Fibroblast of the aortic adventitia (primary cell): ENCODE data around the gene ZDHHC24. TPM values are rescaled to one million over a fixed set of nuclear protein-coding genes. Genes with fewer than 3 reads are reported as not detected.

Source experiments
- DNase-seq: peaks from one replicate; pipeline ENCODE4 v3.0.0-alpha.2; 2010; ENCODE audit warnings: low read depth
- H3K4me3 ChIP-seq: 2 replicates; pipeline ENCODE4 v1.5.1; 2011; ENCODE audit warnings: low read depth, mild to moderate bottlenecking, control low read depth, low read length, moderate library complexity
- CTCF ChIP-seq: IDR thresholded peaks from 2 replicates; pipeline ENCODE4 v1.5.1; 2011; ENCODE audit warnings: mild to moderate bottlenecking, low read length, control low read depth, inconsistent platforms; ENCODE audit not compliant: insufficient read depth
- total RNA-seq: library from RNA; depleted of rRNA; stranded (reverse); fragments of >200 nt; gene quantifications from 2 replicates; pipeline ENCODE4 v1.2.3, GENCODE V29; 2012; ENCODE audit warnings: low replicate concordance

The ZDHHC24 gene
- total RNA-seq, 1 donor: 8.6 TPM

DNA sequence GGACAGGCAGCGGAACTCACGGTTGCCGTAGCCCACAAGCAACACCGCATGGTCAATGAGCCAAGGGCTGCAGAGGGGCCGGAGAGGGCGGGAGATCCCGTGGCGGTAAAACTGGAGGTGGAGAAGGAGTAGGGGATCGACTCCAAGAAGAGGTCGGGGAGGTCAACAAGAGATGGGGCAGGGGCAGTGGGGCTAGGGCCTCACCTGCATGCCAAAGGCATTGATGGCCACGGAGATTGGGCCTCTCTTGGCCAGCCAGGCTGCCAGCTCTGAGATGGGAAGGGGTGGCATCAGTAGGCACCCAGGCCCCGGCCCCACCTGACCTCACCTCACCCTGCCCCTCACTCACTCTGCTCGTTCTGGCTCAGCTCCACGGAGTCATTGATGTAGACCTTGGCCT, 18.7 kb upstream of the ZDHHC24 start:
- no peak overlapping the region for H3K4me3 ChIP-seq
- no peak for DNase-seq
- TF ChIP-seq CTCF: no peak

DNA sequence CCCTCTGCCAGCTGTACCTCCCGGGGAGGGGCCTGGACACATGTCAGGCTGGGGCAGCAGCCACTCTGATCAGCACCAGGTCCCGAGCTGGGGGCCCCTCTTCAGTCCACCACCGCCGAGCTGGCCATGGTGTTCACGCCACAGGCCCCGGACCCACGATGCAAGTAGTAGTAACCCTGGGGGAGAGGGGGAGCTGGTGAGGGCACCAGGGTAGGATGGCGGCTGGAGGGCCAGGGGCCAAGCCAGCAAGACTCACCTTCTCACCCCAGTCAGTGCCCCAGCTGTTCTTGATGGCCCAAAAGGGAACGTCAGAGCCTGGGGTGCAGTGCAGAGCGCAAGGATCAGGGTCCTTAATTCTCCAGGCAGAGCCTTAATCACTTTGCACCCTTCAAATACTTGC, 18.0 kb upstream of the ZDHHC24 start:
- TF ChIP-seq CTCF: no peak
- H3K4me3 ChIP-seq: no peak overlapping the region
- no peak for DNase-seq

DNA sequence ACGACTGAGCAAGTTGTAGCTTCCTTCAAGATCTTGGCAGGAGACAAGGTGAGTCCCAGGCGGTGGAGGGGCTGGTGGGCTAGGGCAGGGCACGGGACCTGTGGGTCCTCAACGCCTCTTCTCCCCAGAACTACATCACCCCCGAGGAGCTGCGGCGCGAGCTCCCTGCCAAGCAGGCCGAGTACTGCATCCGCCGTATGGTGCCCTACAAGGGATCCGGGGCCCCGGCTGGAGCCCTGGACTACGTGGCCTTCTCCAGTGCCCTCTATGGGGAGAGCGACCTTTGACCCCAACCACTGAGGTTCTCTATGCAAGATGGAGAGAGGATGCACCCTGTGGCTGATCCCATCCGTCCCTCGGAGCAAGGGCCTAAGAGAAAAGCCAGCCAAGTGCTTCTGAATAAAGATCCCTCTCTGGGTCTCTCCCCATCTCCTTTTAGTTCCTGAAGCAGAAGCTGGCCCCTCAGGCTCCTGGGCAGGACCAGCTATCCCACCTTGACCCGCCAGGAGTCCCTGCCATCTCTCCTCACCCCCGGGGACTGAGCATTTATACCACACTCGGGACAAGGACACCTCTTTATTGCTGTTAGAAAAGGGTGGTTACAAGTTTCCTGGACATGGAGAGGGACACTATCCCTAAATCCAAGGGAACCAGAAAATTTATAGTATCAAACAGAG, 17.2 kb upstream of the ZDHHC24 start:
- TF ChIP-seq CTCF: no peak
- H3K4me3 ChIP-seq: no peak overlapping the region
- no peak for DNase-seq

DNA sequence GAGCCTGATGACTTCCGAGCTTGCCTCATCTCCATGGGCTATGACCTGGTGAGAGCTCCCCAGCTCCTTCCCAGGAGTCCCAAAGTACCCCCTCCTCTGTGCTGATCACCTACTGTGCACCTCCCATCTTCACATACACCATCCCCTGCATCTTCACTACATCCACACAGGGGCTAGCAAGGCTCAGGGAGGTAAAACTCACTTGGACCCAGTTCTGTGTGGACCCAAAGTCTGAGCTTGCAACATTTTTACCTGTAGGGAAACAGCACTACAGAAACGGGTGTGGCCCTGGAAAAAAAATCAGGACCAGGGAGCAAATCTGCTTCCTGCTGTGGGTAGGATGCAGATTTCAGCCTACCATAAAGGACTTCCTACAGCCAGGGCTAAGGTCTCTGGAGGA, 16.4 kb upstream of the ZDHHC24 start:
- TF ChIP-seq CTCF: no peak
- no peak overlapping the region for H3K4me3 ChIP-seq
- no peak for DNase-seq

DNA sequence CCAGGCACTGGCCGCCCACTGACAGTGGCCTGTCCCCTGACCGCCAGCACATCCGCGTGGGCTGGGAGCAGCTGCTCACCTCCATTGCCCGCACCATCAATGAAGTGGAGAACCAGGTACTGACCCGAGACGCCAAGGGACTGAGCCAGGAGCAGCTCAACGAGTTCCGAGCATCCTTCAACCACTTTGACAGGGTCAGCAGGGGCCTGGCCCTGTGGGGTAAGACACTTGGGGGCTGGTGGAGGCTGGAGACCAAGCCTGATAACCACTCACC, 16.1 kb upstream of the ZDHHC24 start:
- DNase-seq: no peak
- H3K4me3 ChIP-seq: no peak overlapping the region
- TF ChIP-seq CTCF: no peak

- DNase-seq: no peak
- no peak for TF ChIP-seq CTCF
- H3K4me3 ChIP-seq: no peak overlapping the region
Measured at GRCh38 chr11:66561178-66561974, 15.5 kb upstream of the ZDHHC24 start.
